Mesodermal cell (in vitro differentiated cells): ENCODE results near the gene PYDC1.

Experiments
- H3K27ac ChIP-seq: 2 replicates; pipeline ENCODE4 v1.7.0; 2013; ENCODE audit warnings: mild to moderate bottlenecking, low read depth, low read length, moderate library complexity; ENCODE audit not compliant: severe bottlenecking
- H3K36me3 ChIP-seq: 2 replicates; pipeline ENCODE4 v1.7.1; 2013; ENCODE audit warnings: mild to moderate bottlenecking, low read length, moderate library complexity; ENCODE audit not compliant: control insufficient read depth, insufficient read depth
- H3K4me1 ChIP-seq: one replicate; pipeline ENCODE4 v1.7.1; 2013; ENCODE audit warnings: mild to moderate bottlenecking, low read length; ENCODE audit not compliant: insufficient read depth, control insufficient read depth, poor library complexity, severe bottlenecking
- H3K4me3 ChIP-seq: 2 replicates; pipeline ENCODE4 v1.7.0; 2013; ENCODE audit warnings: low read length, control low read depth, mild to moderate bottlenecking; ENCODE audit not compliant: insufficient read depth, poor library complexity, severe bottlenecking; ENCODE audit errors: extremely low read depth
- H3K9me3 ChIP-seq: 2 replicates; pipeline ENCODE4 v1.7.1; 2013; ENCODE audit warnings: mild to moderate bottlenecking, low read length, moderate library complexity; ENCODE audit not compliant: control insufficient read depth
- WGBS, 2 experiments: methylation state at CpG; one replicate each; pipeline ENCODE4 v1.1.5; 2013; ENCODE audit warnings: missing lambda C conversion rate in 2 of 2; ENCODE audit not compliant: insufficient coverage in 2 of 2; 5-methylcytosine and 5-hydroxymethylcytosine counted together

Gene PYDC1

DNA sequence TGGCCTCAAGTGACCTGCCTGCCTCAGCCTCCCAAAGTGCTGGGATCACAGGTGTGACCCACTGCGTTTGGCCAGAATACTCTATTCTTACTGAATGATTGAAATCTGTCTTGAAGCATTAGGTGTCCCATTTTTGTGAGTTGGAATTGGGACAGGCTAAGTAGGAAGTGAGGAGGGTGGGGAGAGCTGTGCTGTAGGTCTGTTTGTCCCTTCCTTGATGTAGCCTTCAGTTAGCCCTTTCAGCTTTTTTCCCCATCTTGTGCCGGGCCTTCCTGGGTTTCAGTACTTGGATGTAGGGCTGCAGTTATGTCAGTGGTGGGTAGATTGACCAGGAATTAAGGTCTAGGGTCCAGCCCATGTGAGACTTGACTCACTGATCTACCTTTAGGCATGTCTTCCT, 23.1 kb downstream of the PYDC1 start:
- H3K36me3 ChIP-seq: peaks cover 92% of the 10 kb centered on the region
- WGBS, 2 experiments: 100% methylated on average over 1 of the region's 2 CpGs
- H3K27ac ChIP-seq: no peak overlapping the region
- no peaks in the 10 kb centered on the region for H3K9me3 ChIP-seq
- no peaks in the 10 kb centered on the region for H3K4me1 ChIP-seq
- no peak overlapping the region for H3K4me3 ChIP-seq

- H3K4me1 ChIP-seq: no peaks in the 10 kb centered on the region
- H3K4me3 ChIP-seq: no peak overlapping the region
- 98% methylated on average over 11 to 16 of the region's 16 CpGs for WGBS, 2 experiments
- peaks cover 96% of the 10 kb centered on the region for H3K36me3 ChIP-seq
- no peaks in the 10 kb centered on the region for H3K9me3 ChIP-seq
- no peak overlapping the region for H3K27ac ChIP-seq
Measured at GRCh38 chr16:31192856-31193642, 23.9 kb downstream of the PYDC1 start.

DNA sequence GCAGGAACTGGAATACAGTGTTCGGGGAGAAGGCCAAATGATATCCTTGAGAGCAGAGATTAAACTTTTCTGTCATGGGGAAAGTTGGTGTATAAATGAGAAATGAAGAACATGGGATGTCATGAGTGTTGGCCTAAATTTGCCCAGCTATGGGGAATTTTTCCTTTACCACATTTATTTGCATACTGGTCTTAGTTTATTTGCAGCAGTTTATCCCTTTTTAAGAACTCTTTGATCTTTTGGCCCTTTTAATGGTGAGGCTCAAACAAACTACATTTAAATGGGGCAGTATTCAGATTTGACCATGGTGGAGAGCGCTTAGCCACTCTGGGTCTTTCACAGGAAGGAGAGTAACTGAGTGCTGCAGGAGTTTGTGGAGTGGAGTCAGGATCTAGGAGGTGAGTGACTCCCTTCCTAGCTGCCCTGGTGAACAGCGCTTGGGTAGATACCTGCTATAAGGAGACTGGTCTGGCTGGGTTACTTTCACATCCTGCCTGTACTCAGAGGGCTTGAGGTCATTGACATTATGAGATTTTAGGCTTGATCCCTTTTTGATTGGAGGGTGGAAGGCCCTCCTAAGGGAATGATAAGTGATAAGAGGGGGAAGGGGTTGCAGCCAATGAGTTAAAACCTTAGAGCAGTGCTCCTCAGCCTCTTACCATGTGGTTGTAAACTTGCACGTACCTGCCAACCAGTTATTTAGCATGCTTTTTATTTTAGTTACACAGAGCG, 25.1 kb downstream of the PYDC1 start:
- Histone ChIP-seq H3K36me3 (peaks cover 100% of the 10 kb centered on the region), H3K9me3 (no peaks in the 10 kb centered on the region), H3K27ac (no peak overlapping the region), H3K4me1 (no peaks in the 10 kb centered on the region), H3K4me3 (no peak overlapping the region)
- 94 to 100% methylated on average over 4 to 5 of the region's 5 CpGs for WGBS, 2 experiments

GRCh38 chr16:31190818-31191444, 26.0 kb downstream of the PYDC1 start:
- peaks cover 100% of the 10 kb centered on the region for H3K36me3 ChIP-seq
- no peak overlapping the region for H3K27ac ChIP-seq
- no peaks in the 10 kb centered on the region for H3K4me1 ChIP-seq
- H3K4me3 ChIP-seq: no peak overlapping the region
- no peaks in the 10 kb centered on the region for H3K9me3 ChIP-seq
- 98% methylated on average over 16 to 17 of the region's 17 CpGs for WGBS, 2 experiments

- Histone ChIP-seq H3K4me3 (no peak overlapping the region), H3K27ac (no peak overlapping the region), H3K4me1 (no peaks in the 10 kb centered on the region), H3K9me3 (no peaks in the 10 kb centered on the region), H3K36me3 (peaks cover 100% of the 10 kb centered on the region)
- WGBS, 2 experiments: 99 to 100% methylated on average over 12 of the region's 12 CpGs
Measured at GRCh38 chr16:31190061-31190460, 26.9 kb downstream of the PYDC1 start.

- Histone ChIP-seq H3K4me1 (no peaks in the 10 kb centered on the region), H3K4me3 (no peak overlapping the region), H3K9me3 (no peaks in the 10 kb centered on the region), H3K36me3 (peaks cover 100% of the 10 kb centered on the region), H3K27ac (no peak overlapping the region)
- 87 to 93% methylated on average over 2 of the region's 2 CpGs for WGBS, 2 experiments
Measured at GRCh38 chr16:31189412-31189778, 27.5 kb downstream of the PYDC1 start.

- H3K9me3 ChIP-seq: no peaks in the 10 kb centered on the region
- H3K36me3 ChIP-seq: peaks cover 100% of the 10 kb centered on the region
- H3K27ac ChIP-seq: no peak overlapping the region
- peaks cover 5% of the 10 kb centered on the region for H3K4me1 ChIP-seq
- WGBS, 2 experiments: 96 to 97% methylated on average over 3 of the region's 3 CpGs
- H3K4me3 ChIP-seq: no peak overlapping the region
Measured at GRCh38 chr16:31188450-31189411, 28.2 kb downstream of the PYDC1 start.

- H3K9me3 ChIP-seq: no peaks in the 10 kb centered on the region
- H3K4me1 ChIP-seq: peaks cover 10% of the 10 kb centered on the region
- H3K4me3 ChIP-seq: no peak overlapping the region
- no peak overlapping the region for H3K27ac ChIP-seq
- H3K36me3 ChIP-seq: peaks cover 100% of the 10 kb centered on the region
- WGBS, 2 experiments: 95 to 96% methylated on average over 5 to 8 of the region's 8 CpGs
Measured at GRCh38 chr16:31187808-31188189, 29.1 kb downstream of the PYDC1 start.

DNA sequence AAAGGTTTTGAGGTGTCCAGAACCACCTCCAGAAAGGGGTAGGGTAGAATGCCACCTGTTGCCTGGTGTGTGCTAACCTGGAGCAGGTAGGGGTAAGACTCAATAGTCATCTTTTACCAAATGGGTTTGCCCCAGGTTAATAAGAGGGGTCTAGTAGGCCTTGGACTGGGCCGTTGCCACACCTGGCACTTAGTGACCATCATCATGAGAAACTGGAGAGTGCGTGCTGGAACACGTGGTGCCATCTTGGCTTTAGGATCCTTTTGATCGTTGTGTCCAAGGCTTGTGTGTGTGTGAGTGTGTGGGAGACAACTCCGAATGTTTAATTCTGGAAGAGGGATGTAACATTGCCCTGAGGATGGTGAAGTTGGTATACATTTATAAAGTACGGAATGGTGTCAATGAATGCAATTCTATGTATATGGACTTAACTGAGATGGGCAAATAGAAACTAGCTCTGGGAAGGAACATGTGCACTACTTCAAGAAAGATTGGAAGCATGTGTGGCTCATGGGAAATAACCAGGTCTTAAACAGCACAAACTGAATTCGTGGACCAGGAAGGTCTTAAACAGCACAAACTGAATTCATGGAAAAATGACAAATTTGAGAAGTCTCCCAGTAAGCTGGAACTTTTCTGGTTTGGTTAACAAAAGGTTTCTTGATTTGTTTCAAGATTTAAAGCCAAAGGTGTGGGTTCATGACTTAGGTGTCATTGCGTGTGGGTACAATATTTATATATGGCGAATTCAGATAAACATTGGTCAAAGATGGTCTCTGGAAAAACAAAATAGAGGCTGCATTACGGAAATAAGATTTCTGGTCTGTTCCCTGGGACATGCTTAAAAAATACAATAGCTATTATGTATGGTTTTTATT, 29.8 kb downstream of the PYDC1 start:
- 98% methylated on average over 10 of the region's 10 CpGs for WGBS, 2 experiments
- peaks cover 100% of the 10 kb centered on the region for H3K36me3 ChIP-seq

More for the DNA sequence above, 29.8 kb downstream of the PYDC1 start:
- H3K4me1 ChIP-seq: peaks cover 15% of the 10 kb centered on the region
- H3K9me3 ChIP-seq: no peaks in the 10 kb centered on the region
- H3K4me3 ChIP-seq: no peak overlapping the region
- no peak overlapping the region for H3K27ac ChIP-seq
